HT1080 (cell line): ENCODE data around the gene MAD2L1BP. TPM values are rescaled to one million over a fixed set of nuclear protein-coding genes. Genes with fewer than 3 reads are reported as not detected.
"Not testable (repeated sequence)": the region's sequence is repeated elsewhere in the genome, so short reads cannot be mapped to it uniquely, and the experiment has no call there.

ENCODE experiments used
- DNase-seq: peaks from one replicate; pipeline ENCODE4 v3.0.0-alpha.2; 2015; ENCODE audit warnings: low read depth
- polyA plus RNA-seq, 2 experiments: library from polyadenylated mRNA; depleted of rRNA; stranded (reverse); fragments of >200 nt; gene quantifications; 2 replicates each; pipeline ENCODE4 v1.2.3, GENCODE V29; 2015
- total RNA-seq: library from RNA; depleted of rRNA; stranded (reverse); fragments of >200 nt; shearing (Covaris generic); gene quantifications from 2 replicates; pipeline ENCODE4 v1.2.3, GENCODE V29; 2014; rRNA removed

The MAD2L1BP gene, protein sequence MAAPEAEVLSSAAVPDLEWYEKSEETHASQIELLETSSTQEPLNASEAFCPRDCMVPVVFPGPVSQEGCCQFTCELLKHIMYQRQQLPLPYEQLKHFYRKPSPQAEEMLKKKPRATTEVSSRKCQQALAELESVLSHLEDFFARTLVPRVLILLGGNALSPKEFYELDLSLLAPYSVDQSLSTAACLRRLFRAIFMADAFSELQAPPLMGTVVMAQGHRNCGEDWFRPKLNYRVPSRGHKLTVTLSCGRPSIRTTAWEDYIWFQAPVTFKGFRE
- 26.9 and 35.2 TPM in 2 replicates for total RNA-seq
- 19.3 and 23.9 TPM in 2 replicates for polyA plus RNA-seq (2015; cell fraction: cytosol; rRNA removed)
- polyA plus RNA-seq (2015; cell fraction: nucleus; rRNA removed), result 19.1 and 22.3 TPM in 2 replicates

DNA sequence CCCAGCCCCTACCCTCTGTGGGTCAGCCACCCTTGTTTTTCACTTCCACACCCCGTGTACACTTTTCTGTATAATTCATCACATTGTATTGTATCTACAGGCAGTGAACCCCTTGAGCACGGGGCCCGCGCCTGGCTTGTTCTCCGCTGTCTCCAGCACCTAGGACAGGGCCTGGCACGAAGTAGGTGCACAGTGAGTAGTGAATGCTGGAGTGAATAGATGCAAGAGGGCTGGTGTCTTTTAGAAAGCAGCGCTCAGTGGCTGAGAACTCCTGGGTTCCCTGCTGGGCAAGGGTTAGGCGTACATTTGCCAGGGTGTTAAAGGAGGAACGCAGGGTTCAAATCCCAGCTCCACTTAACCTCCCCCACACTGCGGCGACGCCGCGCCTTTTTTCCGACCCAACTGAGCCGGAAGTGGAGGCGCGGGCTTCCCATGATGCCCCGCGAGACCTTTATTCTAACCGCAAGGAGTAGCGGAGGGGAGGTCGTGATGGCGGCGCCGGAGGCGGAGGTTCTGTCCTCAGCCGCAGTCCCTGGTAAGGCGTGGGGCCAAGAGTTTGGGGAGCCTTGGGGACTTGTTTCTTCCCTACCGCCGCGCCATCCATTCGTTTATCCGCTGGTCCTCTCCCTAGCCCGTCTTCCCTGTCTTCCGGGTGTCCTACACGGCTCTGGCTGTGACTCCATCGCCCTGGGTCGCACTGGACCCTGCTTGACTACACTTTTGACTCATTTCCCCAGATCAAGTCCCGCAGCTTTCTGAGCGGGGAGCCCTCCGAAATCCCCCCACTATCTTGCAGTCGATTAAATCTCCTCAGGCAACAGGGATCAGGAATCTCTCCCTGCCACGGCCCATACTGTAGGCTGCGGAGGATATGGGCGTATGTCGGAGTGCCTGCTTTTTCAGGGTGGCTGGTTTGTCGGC, at the start of gene MAD2L1BP:
TSS of gene MAD2L1BP (plus strand) at position 454 of the 921 bp plus-strand sequence. CDS start at position 490, 36 bp downstream.
- DNase-seq, result peak; percentile 58

DNA sequence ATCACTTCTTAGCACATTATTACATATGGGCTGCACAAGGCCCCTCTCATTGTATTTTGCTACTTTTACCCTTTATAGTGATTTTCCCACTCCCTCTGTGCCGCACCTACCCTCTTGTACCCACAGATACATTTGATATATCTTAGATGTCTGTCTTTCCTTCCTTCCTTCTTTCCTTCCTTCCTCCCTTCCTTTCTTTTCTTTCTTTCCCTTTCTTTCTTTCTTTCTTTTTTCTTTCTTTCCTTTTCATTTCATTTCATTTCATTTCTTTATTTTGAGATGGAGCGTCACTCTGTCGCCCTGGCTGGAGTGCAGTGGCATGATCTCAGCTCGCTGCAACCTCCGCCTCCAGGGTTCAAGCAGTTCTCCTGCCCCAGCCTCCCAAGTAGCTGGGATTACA, 47.4 kb upstream of the MAD2L1BP start:
- DNase-seq, result no peak

DNA sequence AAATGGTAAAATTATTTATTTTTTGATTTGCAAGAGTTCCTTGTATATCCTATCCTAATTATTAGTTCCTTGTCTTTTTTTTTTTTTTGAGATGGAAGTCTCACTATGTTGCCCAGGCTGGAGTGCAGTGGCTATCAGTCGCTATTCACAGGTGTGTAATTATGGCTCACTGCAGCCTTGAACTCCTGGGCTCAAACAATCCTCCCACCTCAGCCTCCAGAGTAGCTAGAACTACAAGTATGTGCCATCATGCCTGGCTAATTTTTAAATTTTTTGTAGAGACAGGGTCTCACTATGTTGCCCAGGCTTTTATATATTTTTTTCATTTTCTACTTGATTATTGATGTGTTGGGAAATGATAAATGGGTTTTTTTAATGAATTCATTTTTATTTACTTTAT, 46.1 kb upstream of the MAD2L1BP start:
- DNase-seq, result not testable (repeated sequence)

DNA sequence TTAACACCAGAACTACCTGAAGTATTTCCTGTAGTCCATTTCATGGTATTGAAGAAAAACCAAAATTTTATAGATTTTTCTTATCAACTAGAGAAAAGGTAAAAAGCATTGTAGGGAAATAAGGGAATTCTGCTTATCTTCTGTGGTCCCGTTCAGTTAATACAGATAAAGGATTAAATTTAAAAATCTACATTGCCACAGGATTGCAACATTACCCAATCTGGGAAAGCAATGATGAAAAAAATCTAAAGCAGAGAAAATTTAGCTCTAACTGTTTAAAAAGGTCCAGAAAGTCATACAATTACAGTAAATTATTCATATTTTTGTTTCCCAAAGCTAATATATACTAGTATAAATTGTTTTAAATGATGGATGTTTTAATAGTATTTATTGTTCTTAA, 41.7 kb upstream of the MAD2L1BP start:
- no peak for DNase-seq

DNA sequence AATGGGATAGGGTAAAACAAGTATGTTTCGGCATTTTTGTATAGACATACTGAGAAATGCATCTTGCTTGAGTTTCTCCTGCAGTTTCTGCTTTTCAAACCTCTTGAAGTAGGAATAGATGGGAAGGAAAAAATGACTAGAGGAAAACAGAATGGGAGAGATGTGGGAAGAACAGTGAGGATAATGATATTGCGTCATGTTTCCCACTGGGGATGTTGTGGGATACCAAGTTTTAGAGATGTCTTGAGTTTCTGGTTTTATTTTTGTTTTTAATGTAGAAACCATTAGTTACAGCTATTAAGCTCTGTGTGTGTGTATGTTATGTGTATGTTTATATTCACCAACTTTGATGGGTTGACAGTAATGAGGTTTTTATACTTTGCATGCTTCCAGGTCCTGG, 35.0 kb upstream of the MAD2L1BP start:
- no peak for DNase-seq

DNA sequence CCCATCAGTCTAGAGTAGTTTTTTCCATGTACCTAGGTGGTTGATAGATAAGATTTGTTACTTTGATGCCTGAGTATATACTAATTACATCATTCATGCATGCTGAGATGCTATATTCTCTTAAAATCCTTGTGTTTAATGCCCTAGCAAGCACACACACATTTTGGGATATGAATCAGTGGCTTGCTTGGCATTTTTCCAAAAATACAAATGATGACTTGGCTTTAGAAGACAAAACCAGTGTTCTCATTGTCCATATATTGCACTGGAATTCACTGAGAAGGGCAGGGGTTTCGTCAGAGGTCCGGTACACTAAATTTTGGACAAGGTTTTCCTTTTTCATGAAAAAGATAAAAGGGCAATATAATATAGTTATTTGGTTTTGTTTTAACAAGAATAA, 31.5 kb upstream of the MAD2L1BP start:
- DNase-seq, result peak; percentile 61

DNA sequence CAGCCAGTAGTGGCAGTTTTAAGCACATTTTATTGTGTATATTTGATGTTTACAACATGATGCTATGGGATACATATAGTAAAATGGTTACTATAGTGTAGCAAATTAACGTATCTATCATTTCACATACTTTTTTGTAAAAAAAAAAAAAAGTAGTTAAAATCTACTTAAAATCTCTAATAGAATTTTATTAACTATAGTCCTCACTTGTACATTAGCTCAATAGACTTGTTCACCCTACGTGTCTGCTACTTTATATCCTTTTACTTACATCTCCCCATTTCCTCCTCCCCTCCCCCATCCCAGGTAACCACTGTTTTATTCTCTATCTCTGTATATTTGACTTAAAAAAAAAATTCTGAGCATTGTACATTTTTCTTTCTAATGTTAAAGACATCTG, 29.6 kb upstream of the MAD2L1BP start:
- no peak for DNase-seq

DNA sequence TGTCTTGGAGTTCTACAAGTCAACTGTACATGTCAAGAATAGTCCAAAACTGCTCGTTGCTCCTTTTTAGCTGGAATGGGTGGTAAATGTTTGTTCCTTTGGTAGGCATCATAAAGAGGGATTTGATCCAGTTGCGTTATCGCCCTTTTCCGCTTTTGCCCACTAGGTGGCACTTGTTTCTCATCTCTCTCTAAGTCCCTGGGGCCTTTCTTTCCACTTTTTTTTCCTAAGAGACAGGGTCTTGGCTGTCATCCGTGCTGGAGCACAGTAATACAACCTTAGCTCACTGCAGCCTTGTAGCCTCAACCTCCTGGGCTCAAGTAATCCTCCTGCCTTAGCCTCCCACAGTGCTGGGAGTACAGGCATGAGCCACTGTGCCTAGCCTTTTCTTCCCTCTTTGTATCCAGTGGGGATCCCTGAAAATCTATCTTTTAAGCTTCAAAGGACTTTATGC, 27.3 kb upstream of the MAD2L1BP start:
- peak; percentile 66 for DNase-seq

DNA sequence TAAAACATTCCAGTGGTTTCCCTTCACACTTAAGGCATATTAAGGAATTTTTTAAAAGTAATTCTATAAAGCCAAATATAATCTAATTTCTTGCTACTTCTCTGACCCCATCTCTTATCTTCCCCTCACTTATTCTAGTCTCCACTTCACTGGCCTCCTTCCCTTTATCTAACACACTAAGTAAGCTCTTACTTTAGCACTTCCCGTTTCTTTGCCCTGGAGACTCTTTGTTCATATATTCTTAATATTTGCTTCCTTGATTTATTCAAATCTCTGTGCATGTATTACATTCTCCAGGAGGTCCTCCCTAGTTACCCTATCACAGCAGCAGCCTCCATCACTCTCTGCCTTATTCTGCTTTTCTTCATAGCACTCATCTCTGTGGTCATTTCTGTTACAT, 26.8 kb upstream of the MAD2L1BP start:
- no peak for DNase-seq

DNA sequence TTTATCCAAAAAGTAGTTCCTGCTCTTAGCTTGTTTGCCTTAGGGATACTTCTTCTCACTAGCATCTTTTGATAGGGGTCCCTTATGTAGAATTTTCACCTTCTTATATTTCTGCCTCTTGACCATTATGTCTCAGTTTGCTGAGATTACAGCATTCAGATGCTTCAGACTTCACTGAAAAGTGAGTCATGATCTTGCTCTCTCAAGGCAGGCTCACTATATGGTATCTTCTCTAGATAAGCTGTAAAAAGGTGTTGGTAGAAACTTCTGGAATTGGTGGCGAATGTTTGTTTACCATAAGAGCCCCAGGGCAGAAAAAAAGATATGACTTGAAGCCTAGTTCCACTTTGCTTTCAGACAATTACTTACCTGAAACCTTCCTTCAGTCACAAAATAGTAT, 26.2 kb upstream of the MAD2L1BP start:
- no peak for DNase-seq

DNA sequence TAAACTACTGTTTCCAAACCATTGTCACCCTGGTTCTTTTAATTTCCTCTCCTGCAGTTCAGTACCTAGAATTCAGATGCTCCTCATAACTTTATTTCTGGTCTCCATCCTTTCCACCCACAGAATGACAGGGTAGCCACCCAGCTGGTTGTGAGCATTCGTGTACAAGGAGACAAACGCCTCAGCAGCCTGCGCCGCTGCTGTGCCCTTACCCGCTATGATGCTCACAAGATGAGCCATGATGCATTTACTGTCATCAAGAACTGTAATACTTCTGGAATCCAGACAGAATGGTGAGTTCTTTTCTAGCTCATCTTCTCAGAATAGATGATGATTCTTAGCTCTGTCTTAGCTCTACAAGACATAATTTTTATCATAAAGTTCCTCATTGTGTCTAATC, 25.2 kb upstream of the MAD2L1BP start:
- DNase-seq, result no peak

DNA sequence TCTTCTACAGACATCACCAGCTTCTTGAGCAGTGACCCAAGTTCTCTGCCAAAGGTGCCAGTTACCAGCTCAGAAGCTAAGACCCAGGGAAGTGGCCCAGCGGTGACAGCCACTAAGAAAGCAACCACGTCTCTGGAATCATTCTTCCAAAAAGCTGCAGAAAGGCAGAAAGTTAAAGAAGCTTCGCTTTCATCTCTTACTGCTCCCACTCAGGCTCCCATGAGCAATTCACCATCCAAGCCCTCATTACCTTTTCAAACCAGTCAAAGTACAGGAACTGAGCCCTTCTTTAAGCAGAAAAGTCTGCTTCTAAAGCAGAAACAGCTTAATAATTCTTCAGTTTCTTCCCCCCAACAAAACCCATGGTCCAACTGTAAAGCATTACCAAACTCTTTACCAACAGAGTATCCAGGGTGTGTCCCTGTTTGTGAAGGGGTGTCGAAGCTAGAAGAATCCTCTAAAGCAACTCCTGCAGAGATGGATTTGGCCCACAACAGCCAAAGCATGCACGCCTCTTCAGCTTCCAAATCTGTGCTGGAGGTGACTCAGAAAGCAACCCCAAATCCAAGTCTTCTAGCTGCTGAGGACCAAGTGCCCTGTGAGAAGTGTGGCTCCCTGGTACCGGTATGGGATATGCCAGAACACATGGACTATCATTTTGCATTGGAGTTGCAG, 21.8 kb upstream of the MAD2L1BP start:
- no peak for DNase-seq

DNA sequence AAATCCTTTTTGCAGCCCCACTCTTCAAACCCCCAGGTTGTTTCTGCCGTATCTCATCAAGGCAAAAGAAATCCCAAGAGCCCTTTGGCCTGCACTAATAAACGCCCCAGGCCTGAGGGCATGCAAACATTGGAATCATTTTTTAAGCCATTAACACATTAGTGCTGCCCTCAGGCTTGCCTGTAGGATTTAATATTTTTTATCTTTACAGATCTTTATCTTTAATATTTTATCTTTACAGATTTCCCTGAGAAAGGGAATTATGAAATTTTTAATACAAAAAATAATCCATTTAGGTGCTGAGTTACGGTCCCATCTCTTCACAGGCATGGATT, 21.3 kb upstream of the MAD2L1BP start:
- DNase-seq, result no peak

DNA sequence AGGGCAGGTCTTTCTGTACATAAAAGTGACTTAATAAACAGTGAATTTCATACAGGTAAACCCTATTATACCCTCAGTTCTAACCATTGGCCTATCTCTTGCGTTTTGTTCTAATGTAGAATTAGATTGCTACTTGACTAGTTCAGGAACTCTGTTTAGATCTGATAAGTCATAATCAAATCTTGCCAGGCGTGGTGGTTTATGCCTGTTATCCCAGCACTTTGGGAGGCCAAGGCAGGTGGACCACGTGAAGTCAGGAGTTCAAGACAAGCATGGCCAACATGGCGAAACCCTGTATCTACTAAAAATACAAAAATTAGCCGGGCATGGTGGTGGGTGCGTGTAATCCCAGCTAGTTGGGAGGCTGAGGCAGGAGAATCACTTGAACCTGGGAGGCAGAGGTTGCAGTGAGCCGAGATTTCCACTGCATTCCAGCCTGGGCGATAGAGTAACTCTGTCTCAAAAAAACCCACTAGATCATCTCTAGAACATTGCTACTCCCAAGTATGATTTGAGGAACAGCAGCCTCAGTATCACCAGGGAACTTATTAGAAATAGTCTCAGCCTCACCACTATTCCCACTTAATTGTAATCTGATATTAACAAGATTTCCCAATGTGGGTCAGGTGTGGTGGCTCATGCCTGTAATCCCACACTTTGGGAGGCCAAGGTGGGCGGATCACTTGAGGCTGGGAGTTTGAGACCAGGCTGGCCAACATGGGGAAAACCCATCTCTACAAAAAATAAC, 18.7 kb upstream of the MAD2L1BP start:
- no peak for DNase-seq

DNA sequence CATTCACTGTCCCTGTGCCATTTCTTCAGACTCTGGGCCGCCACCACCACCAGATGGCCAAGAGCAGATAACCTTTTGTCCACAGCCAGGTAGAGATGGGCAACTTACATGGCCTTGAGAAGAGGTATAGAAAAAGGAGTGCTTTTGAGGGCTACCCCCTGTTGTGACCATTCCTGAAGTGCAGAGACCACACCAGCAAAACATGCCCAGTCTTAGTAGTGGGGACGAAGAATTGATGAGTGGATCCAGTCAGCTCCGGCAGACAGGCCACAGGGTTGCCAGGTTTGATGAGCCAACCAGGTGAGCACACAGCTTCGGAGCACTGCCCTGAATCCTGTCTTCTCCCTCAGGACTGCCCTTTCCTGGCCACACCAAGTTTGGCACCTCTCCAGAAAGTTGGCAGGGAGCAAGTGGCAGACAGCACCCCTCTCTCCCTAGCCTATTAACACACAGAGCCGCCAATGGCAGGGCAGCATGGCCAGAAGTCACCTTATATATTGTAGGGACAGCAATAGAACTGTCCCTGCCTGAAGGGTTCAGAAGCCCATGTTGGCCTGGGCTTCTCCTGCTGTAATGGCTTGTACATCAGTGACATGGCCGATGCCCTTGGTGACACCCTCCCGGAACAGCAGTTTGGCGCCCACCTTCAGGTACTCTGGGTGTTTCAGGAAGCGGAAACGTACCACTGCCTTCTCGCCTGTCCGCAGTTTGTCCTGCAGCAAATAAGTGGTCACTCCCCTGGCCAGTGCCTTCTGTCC, 14.4 kb upstream of the MAD2L1BP start:
- no peak for DNase-seq

DNA sequence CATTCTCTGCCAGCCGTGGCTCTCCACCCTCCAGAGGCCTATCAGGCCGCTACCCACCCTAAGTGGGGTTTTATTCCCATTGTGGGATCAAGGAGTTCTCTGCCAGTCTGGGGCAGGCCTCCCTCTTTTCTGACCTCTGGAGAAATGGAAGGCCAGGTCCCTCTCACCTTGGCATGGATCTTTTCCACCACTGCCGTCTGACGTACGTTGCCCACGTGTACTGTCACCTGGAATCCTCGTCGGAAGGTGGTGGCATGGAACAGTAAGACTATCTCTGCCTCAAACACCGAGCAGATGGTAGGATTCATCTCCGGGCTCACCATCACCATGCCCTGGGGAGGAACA, 13.8 kb upstream of the MAD2L1BP start:
- DNase-seq, result no peak

DNA sequence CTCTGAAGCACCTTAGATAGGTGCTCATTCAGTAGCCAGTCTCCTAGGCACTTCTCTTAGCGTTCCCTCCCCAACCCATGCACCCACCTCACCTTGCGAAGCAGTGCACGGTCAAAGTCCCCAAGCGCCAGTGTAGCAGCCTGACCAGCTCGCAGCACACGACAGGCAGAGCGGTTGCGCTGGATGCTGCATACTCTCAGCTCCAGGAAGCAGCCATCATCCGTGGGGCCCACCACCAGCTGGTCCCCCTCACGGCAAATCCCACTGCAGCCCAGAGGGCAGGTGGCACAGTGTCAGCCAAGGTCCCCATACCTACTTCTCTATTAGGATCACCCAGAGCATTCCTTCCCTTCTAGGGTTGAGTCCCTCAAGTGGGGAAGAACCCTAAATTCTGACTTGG, 13.1 kb upstream of the MAD2L1BP start:
- DNase-seq, result no peak

DNA sequence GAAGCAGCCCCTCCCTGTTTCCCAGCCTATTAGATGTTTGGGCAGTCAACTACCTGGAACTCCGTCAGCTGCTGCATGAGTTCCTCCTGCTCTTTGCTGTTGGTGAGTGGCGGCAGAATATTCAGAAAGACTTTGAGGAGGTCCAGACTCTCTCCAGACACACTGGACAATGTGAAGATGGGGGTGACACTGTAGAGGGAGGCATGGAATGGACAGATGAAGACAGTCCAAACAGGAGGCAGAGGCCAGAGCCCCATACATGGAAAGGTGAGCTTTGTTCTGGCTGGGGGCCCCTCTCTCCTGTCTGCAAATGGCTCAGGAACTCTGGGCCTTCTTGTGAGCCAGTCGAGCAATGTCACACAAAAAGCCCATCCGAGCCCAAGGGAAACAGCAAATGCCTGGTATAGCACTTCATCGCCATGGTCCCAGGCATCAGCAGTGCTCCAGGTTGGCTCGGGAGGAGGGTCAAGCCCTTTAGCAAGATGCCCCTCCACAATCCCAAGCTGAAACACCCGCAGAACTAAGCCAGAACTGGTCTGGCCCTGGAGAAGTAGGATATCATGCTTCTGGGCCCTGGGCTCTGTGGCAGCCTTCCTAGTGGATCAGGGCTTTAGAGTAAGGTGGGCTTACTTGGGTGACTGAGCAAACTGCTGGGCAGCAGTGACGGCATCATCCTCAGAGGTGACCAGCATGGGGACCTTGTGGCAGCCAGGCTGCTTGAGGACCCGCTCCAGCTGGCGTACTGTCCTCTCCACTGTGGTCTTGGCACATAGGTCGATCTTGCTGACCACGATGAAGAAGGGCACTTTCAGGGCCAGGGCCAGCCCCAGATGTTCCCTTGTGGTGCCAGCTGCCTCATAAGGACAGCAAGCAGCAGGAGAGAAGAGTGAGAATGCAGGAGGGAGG, 11.5 kb upstream of the MAD2L1BP start:
- DNase-seq, result no peak

DNA sequence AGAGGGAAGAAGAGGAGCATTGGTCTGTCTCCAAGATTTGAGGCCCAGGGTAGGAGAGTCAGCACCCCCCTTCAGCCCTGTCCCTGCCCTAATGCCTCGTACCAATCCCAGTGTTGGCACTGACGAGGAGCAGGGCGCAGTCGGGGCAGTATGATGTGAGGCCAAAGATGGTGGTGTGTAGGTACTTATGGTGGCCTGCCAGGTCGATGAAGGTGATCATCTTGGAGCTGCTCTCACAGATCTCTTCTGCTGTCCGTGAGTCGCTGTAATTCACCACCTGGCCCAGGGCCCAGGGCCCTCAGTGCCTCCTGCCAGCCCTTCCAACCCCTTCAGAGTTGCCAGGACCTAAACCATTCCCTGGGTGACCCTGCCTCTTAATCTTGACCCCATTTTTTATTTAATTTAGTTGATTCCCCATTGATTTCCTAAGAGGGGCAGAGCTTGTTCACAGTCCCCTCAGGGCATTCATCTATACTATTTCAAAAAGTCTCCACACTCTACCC, 10.8 kb upstream of the MAD2L1BP start:
- DNase-seq, result no peak
